PC-9 (cell line): Measurements from ENCODE around the gene ABCA4. TPM values are rescaled to one million over a fixed set of nuclear protein-coding genes. Genes with fewer than 3 reads are reported as not detected.

ENCODE experiments used
- BruUV-seq: library from RNA; stranded (reverse); fragments of 400-500 nt; replicated peaks from 2 replicates; lab custom pipeline; 2021; lab: Mats Ljungman, UMichigan
- CTCF ChIA-PET: fragments of 300-600 bp; sonication (Branson Sonifier 250); formaldehyde crosslinking; loops from one replicate; lab custom pipeline; 2022; ENCODE audit warnings: antibody characterized with exemption; lab: Charles Lee
- POLR2A ChIA-PET: fragments of 300-600 bp; sonication (Branson Sonifier 250); formaldehyde crosslinking; loops from one replicate; lab custom pipeline; 2022; ENCODE audit warnings: antibody characterized with exemption; ENCODE audit not compliant: unreplicated experiment; lab: Charles Lee
- DNase-seq, 2 experiments: peaks; one replicate each; pipeline versions ENCODE4 v3.0.0 to v3.0.0-alpha.2; 2015 to 2022; ENCODE audit warnings: mixed read lengths in 1 of 2
- H2AFZ ChIP-seq: fragments of 200-600 bp; sonication (generic); 2 replicates; pipeline ENCODE4 v1.8.1; 2017; ENCODE audit warnings: antibody characterized with exemption
- H3F3A ChIP-seq: fragments of 200-600 bp; sonication (generic); 2 replicates; pipeline ENCODE4 v1.8.1; 2017; ENCODE audit warnings: antibody characterized with exemption, mild to moderate bottlenecking, low read depth; ENCODE audit not compliant: insufficient read depth
- H3K27ac ChIP-seq: fragments of 200-600 bp; sonication (generic); 2 replicates; pipeline ENCODE4 v1.6.1; 2016; ENCODE audit warnings: mixed run types
- H3K27me3 ChIP-seq: fragments of 200-600 bp; sonication (generic); 2 replicates; pipeline ENCODE4 v1.6.1; 2016; ENCODE audit warnings: low read depth, mixed run types; ENCODE audit not compliant: insufficient read depth
- H3K36me3 ChIP-seq: fragments of 200-600 bp; sonication (generic); 2 replicates; pipeline ENCODE4 v1.6.1; 2016; ENCODE audit warnings: low read depth, mixed run types
- H3K4me1 ChIP-seq: fragments of 200-600 bp; sonication (generic); replicated peaks from 2 replicates; pipeline ENCODE4 v1.6.1; 2016; ENCODE audit warnings: mixed run types; ENCODE audit not compliant: insufficient read depth
- H3K4me2 ChIP-seq: fragments of 200-600 bp; sonication (generic); 2 replicates; pipeline ENCODE4 v1.6.1; 2017; ENCODE audit warnings: mixed run types
- H3K4me3 ChIP-seq: fragments of 200-600 bp; sonication (generic); 2 replicates; pipeline ENCODE4 v1.6.1; 2016; ENCODE audit warnings: mixed run types
- H3K79me2 ChIP-seq: fragments of 200-600 bp; sonication (generic); 2 replicates; pipeline ENCODE4 v1.6.1; 2017; ENCODE audit warnings: low read depth, mixed run types
- H3K9me2 ChIP-seq: fragments of 200-600 bp; sonication (generic); 2 replicates; pipeline ENCODE4 v1.8.1; 2017; ENCODE audit warnings: mild to moderate bottlenecking; ENCODE audit not compliant: insufficient read depth
- H3K9me3 ChIP-seq: fragments of 200-600 bp; sonication (generic); 2 replicates; pipeline ENCODE4 v1.8.1; 2016; ENCODE audit warnings: low read depth; ENCODE audit not compliant: insufficient read depth
- H4K20me1 ChIP-seq: fragments of 200-600 bp; sonication (generic); 2 replicates; pipeline ENCODE4 v1.8.1; 2017; ENCODE audit not compliant: insufficient read depth
- CTCF ChIP-seq: fragments of 200-600 bp; sonication (generic); conservative IDR thresholded peaks from 2 replicates; pipeline ENCODE4 v1.6.1; 2017; ENCODE audit warnings: mixed run types, antibody characterized with exemption, mild to moderate bottlenecking, moderate library complexity
- EZH2 ChIP-seq: fragments of 200-600 bp; sonication (generic); IDR thresholded peaks from 2 replicates; pipeline ENCODE4 v1.8.0; 2017; ENCODE audit warnings: antibody characterized with exemption, low read depth
- intact Hi-C: fragments of 100-400 bp; cut with micrococcal nuclease; formaldehyde crosslinking; loops from one replicate; pipeline ENCODE4 v1.10.0; 2022; ENCODE audit not compliant: unreplicated experiment
- total RNA-seq: library from RNA; stranded (reverse); gene quantifications from 2 replicates; pipeline ENCODE4 v1.2.3, GENCODE V29; 2021

The ABCA4 gene
- total RNA-seq, 1 experiment from 2014 or later, result 20.8 TPM

DNA sequence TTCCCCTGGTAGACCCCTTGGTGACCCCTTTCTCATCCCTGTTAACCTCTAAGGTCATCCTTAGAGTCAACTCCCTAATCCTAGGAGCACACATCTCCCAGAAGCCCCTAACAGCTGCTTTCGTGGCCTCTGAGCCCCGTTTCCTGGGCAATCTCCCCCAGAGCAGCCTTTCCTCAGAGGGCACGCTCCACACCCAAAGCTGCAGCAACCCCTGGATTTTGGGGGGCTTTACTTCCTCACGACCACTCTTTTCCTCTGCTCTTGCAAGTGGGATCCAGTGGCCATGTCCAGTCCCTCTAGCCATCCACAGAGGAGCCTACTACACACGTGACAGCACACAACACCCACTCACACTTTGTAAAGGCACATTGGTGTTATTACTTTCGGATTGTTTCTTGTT lies 13.8 kb downstream of the ABCA4 start:
- intact Hi-C loops, result no loop called here
- no peaks in the 10 kb centered on the region for H3K9me3 ChIP-seq
- peaks cover 36% of the 10 kb centered on the region for H3K4me1 ChIP-seq
- no peak for TF ChIP-seq CTCF
- no peak for TF ChIP-seq EZH2
- H3K79me2 ChIP-seq, result no peaks in the 10 kb centered on the region
- no peaks in the 10 kb centered on the region for H3K9me2 ChIP-seq
- peaks cover 4% of the 10 kb centered on the region; the same call in 1 of the 2 replicates for H3F3A ChIP-seq
- no peak overlapping the region for H2AFZ ChIP-seq
- H3K4me2 ChIP-seq, result no peak overlapping the region
- H3K4me3 ChIP-seq, result no peak overlapping the region
- CTCF ChIA-PET, result no interaction called here
- no peaks in the 10 kb centered on the region for H3K27me3 ChIP-seq
- BruUV-seq, result no TSS peak
- no peaks in the 10 kb centered on the region for H3K36me3 ChIP-seq
- POLR2A ChIA-PET, result no interaction called here
- DNase-seq, result no peak
- no peaks in the 10 kb centered on the region for H4K20me1 ChIP-seq
- no peak overlapping the region for H3K27ac ChIP-seq

GRCh38 chr1:94106716-94107115 lies 14.2 kb downstream of the ABCA4 start:
- TF ChIP-seq EZH2 (no peak), CTCF (no peak)
- POLR2A ChIA-PET, result no interaction called here

GRCh38 chr1:94105957-94106529 lies 14.9 kb downstream of the ABCA4 start:
- no peaks in the 10 kb centered on the region for H4K20me1 ChIP-seq
- H3K79me2 ChIP-seq, result no peaks in the 10 kb centered on the region
- H3K27ac ChIP-seq, result peak overlapping the region; percentile 54
- POLR2A ChIA-PET, result no interaction called here
- peak in 1 of 2 experiments; percentile 50 for DNase-seq
- peaks cover 15% of the 10 kb centered on the region; the same call in 1 of the 2 replicates for H3F3A ChIP-seq
- peaks cover 47% of the 10 kb centered on the region for H3K4me1 ChIP-seq
- H3K4me2 ChIP-seq, result peak overlapping the region; percentile 53
- H3K27me3 ChIP-seq, result no peaks in the 10 kb centered on the region
- H3K36me3 ChIP-seq, result no peaks in the 10 kb centered on the region
- CTCF ChIA-PET, result interaction anchor here (0.7 kb wide), 1 partner anchor 43 kb away, joined by 3 read pairs; no protein-coding TSS in a partner anchor
- H3K4me3 ChIP-seq, result no peak overlapping the region
- intact Hi-C loops, result loop anchor here (1.0 kb wide), 1 partner anchor 38 kb away; no protein-coding TSS in a partner anchor
- no peaks in the 10 kb centered on the region for H3K9me2 ChIP-seq
- no peak overlapping the region for H2AFZ ChIP-seq
- no TSS peak for BruUV-seq
- no peaks in the 10 kb centered on the region for H3K9me3 ChIP-seq
- TF ChIP-seq EZH2 (no peak), CTCF (no peak)

More at GRCh38 chr1:94106716-94107115, 14.2 kb downstream of the ABCA4 start:
- Histone ChIP-seq H3K27me3 (no peaks in the 10 kb centered on the region), H3K79me2 (no peaks in the 10 kb centered on the region), H2AFZ (no peak overlapping the region), H4K20me1 (no peaks in the 10 kb centered on the region), H3K36me3 (no peaks in the 10 kb centered on the region), H3F3A (peaks cover 8% of the 10 kb centered on the region; the same call in 1 of the 2 replicates), H3K27ac (peak overlapping the region; percentile 54; the same call in 1 of the 2 replicates), H3K4me2 (no peak overlapping the region), H3K9me3 (no peaks in the 10 kb centered on the region), H3K4me1 (peaks cover 40% of the 10 kb centered on the region), H3K4me3 (no peak overlapping the region), H3K9me2 (no peaks in the 10 kb centered on the region)
- CTCF ChIA-PET, result no interaction called here
- BruUV-seq, result no TSS peak
- intact Hi-C loops, result no loop called here
- peak in 1 of 2 experiments; percentile 48 for DNase-seq
